Small intestine (tissue), 7 donors: Measurements from ENCODE around the gene GSS. TPM values are rescaled to one million over a fixed set of nuclear protein-coding genes. Genes with fewer than 3 reads are reported as not detected.

ENCODE experiments used
- DNase-seq, 2 donors: peaks; one replicate each; pipeline versions ENCODE4 v3.0.0 to v3.0.0-alpha.2; 2013
- FAIRE-seq: peaks from 2 replicates; lab custom pipeline; 2012; peaks lifted over from hg19 to GRCh38; lab: Jason Lieb, UNC
- H3K27ac ChIP-seq, 3 donors: one replicate each; pipeline ENCODE4 v1.5.1; 2013; ENCODE audit warnings: low read length in 2 of 3, mild to moderate bottlenecking in 2 of 3, control low read depth in 1 of 3, inconsistent platforms in 1 of 3, low read depth in 1 of 3, moderate library complexity in 1 of 3
- H3K27me3 ChIP-seq, 3 donors: one replicate each; pipeline ENCODE4 v1.6.1; 2013; ENCODE audit warnings: low read length in 3 of 3, inconsistent platforms in 1 of 3; ENCODE audit not compliant: control insufficient read depth in 3 of 3, insufficient read depth in 3 of 3
- H3K36me3 ChIP-seq, 3 donors: one replicate each; pipeline ENCODE4 v1.6.1; 2013; ENCODE audit warnings: low read length in 3 of 3, inconsistent platforms in 1 of 3, low read depth in 1 of 3, mild to moderate bottlenecking in 1 of 3, moderate library complexity in 1 of 3; ENCODE audit not compliant: control insufficient read depth in 3 of 3, insufficient read depth in 2 of 3
- H3K4me1 ChIP-seq, 3 donors: one replicate each; pipeline ENCODE4 v1.6.1; 2013; ENCODE audit warnings: low read length in 2 of 3, inconsistent platforms in 1 of 3, low read depth in 1 of 3, mild to moderate bottlenecking in 1 of 3, moderate library complexity in 1 of 3; ENCODE audit not compliant: control insufficient read depth in 3 of 3, insufficient read depth in 2 of 3
- H3K4me3 ChIP-seq, 3 donors: one replicate each; pipeline ENCODE4 v1.5.1; 2013; ENCODE audit warnings: low read length in 3 of 3, control low read depth in 1 of 3, inconsistent platforms in 1 of 3, low read depth in 1 of 3, mild to moderate bottlenecking in 1 of 3, moderate library complexity in 1 of 3
- H3K9me3 ChIP-seq, 2 donors: one replicate each; pipeline ENCODE4 v1.6.1; 2013; ENCODE audit warnings: low read depth in 1 of 2, low read length in 1 of 2; ENCODE audit not compliant: control insufficient read depth in 2 of 2, insufficient read depth in 1 of 2
- WGBS, 3 donors: extraction: QIAGEN DNeasy Blood & Tissue Kit; methylation state at CpG; one replicate each; pipeline ENCODE4 v1.1.7; 2013; 5-methylcytosine and 5-hydroxymethylcytosine counted together
- polyA plus RNA-seq, 4 donors: library from polyadenylated mRNA; stranded (reverse) in 3 of 4; unstranded in 1 of 4; fragments of 200-250 nt in 3 of 4; fragments of 120-200 nt in 1 of 4; gene quantifications; one replicate each; pipeline versions ENCODE4 v1.2.1 to v1.2.3, GENCODE V29; 2013
- donor health status: healthy with polysubstance abuse.
- donor health status: control.
- donor health status: control.
- donor health status: Bipolar disorder and iron deficiency.
- donor health status: healthy.

The GSS gene
- polyA plus RNA-seq, 4 donors = 17.4 to 79.2 (median 57.8) TPM

DNA sequence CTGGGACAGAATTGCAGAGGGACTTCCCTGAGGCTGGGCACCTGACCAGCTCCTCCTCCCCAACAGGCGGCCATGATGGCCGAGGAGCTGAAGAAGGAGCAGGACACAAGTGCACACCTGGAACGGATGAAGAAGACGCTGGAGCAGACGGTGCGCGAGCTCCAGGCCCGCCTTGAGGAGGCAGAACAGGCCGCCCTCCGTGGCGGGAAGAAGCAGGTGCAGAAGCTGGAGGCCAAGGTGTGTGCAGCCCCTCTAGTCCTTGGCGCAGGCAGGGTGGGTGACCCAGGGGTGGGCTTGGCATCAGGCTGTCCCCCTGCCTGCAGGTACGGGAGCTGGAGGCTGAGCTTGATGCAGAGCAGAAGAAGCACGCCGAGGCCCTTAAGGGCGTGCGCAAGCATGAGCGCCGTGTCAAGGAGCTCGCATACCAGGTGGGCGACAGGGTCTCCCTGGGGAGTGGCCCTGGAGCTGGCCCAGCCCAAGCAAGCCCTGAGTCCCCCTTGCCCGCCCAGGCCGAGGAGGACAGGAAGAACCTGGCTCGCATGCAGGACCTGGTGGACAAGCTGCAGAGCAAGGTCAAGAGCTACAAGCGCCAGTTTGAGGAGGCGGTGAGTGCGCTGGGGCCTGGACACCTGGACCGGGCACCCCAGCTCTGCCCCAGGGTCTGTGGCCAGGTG lies 45.5 kb upstream of the GSS start:
- 95 to 98% (median 95%) methylated on average over 28 of the region's 28 CpGs for WGBS, 3 donors
- no peak overlapping the region for H3K27ac ChIP-seq
- H3K27me3 ChIP-seq = no peaks in the 10 kb centered on the region
- H3K36me3 ChIP-seq = peaks cover 17 to 92% (median 18%) of the 10 kb centered on the region in 3 donors
- H3K4me1 ChIP-seq = peaks cover 0 to 8% (median 4%) of the 10 kb centered on the region in 3 donors
- H3K4me3 ChIP-seq = no peak overlapping the region
- no peaks in the 10 kb centered on the region for H3K9me3 ChIP-seq
- FAIRE-seq (no peak), DNase-seq (no peak)

DNA sequence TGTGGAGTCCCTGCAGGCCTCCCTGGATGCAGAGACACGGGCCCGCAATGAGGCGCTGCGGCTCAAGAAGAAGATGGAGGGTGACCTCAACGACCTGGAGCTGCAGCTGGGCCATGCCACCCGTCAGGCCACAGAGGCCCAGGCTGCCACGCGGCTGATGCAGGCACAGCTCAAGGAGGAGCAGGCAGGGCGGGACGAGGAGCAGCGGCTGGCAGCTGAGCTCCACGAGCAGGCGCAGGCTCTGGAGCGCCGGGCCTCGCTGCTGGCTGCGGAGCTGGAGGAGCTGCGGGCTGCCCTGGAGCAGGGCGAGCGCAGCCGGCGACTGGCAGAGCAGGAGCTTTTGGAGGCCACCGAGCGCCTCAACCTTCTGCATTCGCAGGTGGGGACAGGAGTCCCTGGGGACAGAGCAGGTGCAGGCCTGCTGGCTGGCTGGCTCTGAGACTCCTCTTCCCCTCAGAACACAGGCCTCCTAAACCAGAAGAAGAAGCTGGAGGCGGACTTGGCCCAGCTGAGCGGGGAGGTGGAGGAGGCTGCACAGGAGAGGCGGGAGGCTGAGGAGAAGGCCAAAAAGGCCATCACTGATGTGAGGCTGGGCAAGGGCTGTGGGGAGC lies 44.8 kb upstream of the GSS start:
- Histone ChIP-seq H3K27me3 (no peaks in the 10 kb centered on the region), H3K27ac (no peak overlapping the region), H3K4me3 (no peak overlapping the region), H3K4me1 (peaks cover 0 to 8% (median 8%) of the 10 kb centered on the region in 3 donors), H3K36me3 (peaks cover 18 to 92% (median 20%) of the 10 kb centered on the region in 3 donors), H3K9me3 (no peaks in the 10 kb centered on the region)
- 92 to 95% (median 92%) methylated on average over 27 to 28 of the region's 28 CpGs for WGBS, 3 donors
- no peak for DNase-seq
- FAIRE-seq = no peak

DNA sequence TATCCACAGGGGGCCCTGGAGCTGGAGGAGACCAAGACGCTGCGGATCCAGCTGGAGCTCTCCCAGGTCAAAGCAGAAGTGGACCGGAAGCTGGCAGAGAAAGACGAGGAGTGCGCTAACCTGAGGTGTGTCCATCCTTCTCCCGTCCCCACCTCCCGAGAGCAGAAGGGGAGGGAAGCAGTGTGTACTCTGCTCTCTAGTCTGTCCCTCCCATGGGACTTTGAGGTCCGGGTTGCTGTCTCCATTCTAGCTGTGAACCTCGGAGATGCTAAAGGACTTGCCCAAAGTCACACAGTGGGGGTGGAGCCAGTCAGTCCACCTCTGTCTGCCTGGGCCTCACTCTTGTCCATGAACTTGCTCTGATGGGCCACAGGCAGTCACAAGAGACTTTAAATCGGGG lies 44.2 kb upstream of the GSS start:
- Histone ChIP-seq H3K36me3 (peaks cover 13 to 92% (median 14%) of the 10 kb centered on the region in 3 donors), H3K27ac (no peak overlapping the region), H3K4me1 (peaks cover 0 to 15% (median 10%) of the 10 kb centered on the region in 3 donors), H3K27me3 (no peaks in the 10 kb centered on the region), H3K9me3 (no peaks in the 10 kb centered on the region), H3K4me3 (no peak overlapping the region)
- FAIRE-seq (no peak), DNase-seq (peak in 1 of 2 donors; percentile 54)
- WGBS, 3 donors = 63 to 79% (median 71%) methylated on average over 10 of the region's 10 CpGs

DNA sequence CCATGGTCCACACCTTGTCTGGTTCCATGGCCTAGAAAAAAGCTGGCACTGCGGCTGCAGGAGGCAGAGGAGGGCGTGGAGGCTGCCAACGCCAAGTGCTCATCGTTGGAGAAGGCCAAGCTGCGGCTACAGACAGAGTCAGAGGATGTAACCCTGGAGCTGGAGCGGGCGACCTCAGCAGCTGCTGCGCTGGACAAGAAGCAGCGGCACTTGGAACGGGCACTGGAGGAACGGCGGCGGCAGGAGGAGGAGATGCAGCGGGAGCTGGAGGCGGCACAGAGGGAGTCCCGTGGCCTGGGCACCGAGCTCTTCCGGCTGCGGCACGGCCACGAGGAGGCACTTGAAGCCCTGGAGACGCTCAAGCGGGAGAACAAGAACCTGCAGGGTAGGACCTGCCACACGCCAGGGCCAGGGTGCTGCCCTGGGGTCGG lies 43.4 kb upstream of the GSS start:
- no peak overlapping the region for H3K4me3 ChIP-seq
- H3K9me3 ChIP-seq = no peaks in the 10 kb centered on the region
- no peak for DNase-seq
- peaks cover 6 to 92% (median 10%) of the 10 kb centered on the region in 3 donors for H3K36me3 ChIP-seq
- FAIRE-seq = no peak
- H3K27me3 ChIP-seq = no peaks in the 10 kb centered on the region
- WGBS, 3 donors = 92 to 96% (median 92%) methylated on average over 25 of the region's 25 CpGs
- no peak overlapping the region for H3K27ac ChIP-seq
- H3K4me1 ChIP-seq = peaks cover 0 to 20% (median 14%) of the 10 kb centered on the region in 3 donors

DNA sequence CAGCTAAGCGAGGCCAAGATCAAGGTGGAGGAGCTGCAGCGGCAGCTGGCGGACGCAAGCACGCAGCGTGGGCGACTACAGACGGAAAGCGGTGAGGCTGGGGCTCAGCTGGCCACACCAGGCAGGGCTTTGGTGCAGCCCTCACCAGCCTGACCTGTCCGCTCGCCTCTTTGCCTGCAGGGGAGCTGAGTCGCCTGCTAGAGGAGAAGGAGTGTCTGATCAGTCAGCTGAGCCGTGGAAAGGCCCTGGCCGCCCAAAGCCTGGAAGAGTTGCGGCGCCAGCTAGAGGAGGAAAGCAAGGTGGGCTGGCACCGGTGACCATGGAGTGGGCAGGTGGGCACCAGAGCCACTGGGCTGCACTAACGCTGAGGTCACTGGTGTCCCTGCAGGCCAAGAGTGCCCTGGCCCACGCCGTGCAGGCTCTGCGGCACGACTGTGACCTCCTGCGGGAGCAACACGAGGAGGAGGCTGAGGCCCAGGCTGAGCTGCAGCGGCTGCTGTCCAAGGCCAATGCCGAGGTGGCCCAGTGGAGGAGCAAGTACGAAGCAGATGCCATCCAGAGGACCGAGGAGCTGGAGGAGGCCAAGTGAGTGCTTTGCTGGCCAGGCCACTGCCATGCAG lies 42.8 kb upstream of the GSS start:
- Histone ChIP-seq H3K4me1 (peaks cover 0 to 20% (median 14%) of the 10 kb centered on the region in 3 donors), H3K27me3 (no peaks in the 10 kb centered on the region), H3K4me3 (no peak overlapping the region), H3K9me3 (no peaks in the 10 kb centered on the region), H3K36me3 (peaks cover 5 to 92% (median 5%) of the 10 kb centered on the region in 3 donors), H3K27ac (no peak overlapping the region)
- 93 to 96% (median 94%) methylated on average over 28 of the region's 28 CpGs for WGBS, 3 donors
- DNase-seq = no peak
- no peak for FAIRE-seq

DNA sequence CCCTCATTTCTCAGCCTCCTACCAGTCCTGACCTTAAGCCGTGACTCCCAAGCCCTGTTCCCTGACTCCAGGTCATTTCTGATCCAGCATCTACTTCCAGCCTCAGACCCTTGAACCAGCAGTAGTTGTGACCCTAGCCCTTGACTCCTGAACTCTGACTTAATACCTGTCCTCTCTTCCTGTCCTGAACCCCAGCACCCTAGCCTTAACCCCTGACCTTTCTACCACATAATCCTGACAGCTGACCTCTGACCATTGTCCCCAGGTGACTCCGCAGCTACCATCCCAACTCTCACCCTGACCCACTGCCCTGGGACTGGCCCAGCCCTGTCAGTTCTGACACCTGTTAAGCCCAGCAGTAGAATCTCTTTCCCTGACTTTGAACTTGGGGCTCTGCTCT lies 42.2 kb upstream of the GSS start:
- peaks cover 4 to 92% (median 5%) of the 10 kb centered on the region in 3 donors for H3K36me3 ChIP-seq

GRCh38 chr20:34997131-34997561 lies 41.5 kb upstream of the GSS start:
- no peak overlapping the region for H3K27ac ChIP-seq
- H3K36me3 ChIP-seq = peaks cover 4 to 88% (median 5%) of the 10 kb centered on the region in 3 donors
- FAIRE-seq (no peak), DNase-seq (peak; percentile 70 to 76)
- no peak overlapping the region for H3K4me3 ChIP-seq
- H3K4me1 ChIP-seq = peaks cover 0 to 20% (median 14%) of the 10 kb centered on the region in 3 donors
- WGBS, 3 donors = 10 to 40% (median 36%) methylated on average over 19 to 39 of the region's 39 CpGs
- no peaks in the 10 kb centered on the region for H3K27me3 ChIP-seq
- H3K9me3 ChIP-seq = no peaks in the 10 kb centered on the region

More for the DNA sequence above, 42.2 kb upstream of the GSS start:
- WGBS, 3 donors = 58 to 81% (median 77%) methylated on average over 2 of the region's 2 CpGs
- FAIRE-seq (no peak), DNase-seq (no peak)
- H3K9me3 ChIP-seq = no peaks in the 10 kb centered on the region
- no peaks in the 10 kb centered on the region for H3K27me3 ChIP-seq
- H3K27ac ChIP-seq = no peak overlapping the region
- H3K4me3 ChIP-seq = no peak overlapping the region
- peaks cover 0 to 20% (median 14%) of the 10 kb centered on the region in 3 donors for H3K4me1 ChIP-seq

DNA sequence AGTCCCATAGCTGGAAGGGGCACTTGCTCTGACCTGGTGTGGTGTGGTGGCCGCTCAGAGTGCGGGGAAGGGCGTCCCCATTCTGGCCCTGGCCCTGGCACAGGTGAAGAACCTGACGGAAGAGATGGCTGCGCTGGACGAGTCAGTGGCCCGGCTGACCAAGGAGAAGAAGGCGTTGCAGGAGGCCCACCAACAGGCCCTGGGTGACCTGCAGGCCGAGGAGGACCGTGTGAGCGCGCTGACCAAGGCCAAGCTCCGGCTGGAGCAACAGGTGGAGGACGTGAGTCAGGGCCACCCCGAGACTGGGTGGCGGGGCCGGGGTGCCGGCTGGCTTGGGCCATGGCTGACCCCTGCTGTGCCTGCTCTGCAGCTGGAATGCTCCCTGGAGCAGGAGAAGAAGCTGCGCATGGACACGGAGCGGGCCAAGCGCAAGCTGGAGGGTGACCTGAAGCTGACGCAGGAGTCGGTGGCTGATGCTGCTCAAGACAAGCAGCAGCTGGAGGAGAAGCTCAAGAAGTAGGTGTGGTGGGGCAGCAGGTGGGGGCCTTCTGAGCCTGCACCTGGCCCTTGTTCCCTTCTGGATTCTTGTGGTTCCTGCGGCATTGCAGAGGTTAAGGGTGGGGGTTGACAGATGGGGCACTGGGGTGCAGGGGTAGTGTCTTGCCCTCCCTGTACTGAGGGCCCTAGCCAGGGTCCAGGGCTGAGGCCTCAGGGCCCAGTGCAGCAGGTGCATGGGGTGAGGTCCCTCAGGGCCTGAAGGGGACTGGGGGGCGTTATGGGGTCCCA lies 40.8 kb upstream of the GSS start:
- Histone ChIP-seq H3K27ac (no peak overlapping the region), H3K27me3 (no peaks in the 10 kb centered on the region), H3K4me1 (peaks cover 0 to 20% (median 14%) of the 10 kb centered on the region in 3 donors), H3K9me3 (no peaks in the 10 kb centered on the region), H3K4me3 (no peak overlapping the region), H3K36me3 (peaks cover 5 to 86% (median 6%) of the 10 kb centered on the region in 3 donors)
- DNase-seq = no peak
- 88 to 95% (median 93%) methylated on average over 25 to 26 of the region's 26 CpGs for WGBS, 3 donors
- no peak for FAIRE-seq
